ENCODE measurements around the gene COL11A2. TPM values are rescaled to one million over a fixed set of nuclear protein-coding genes. Genes with fewer than 3 reads are reported as not detected.

Gene COL11A2
- total RNA-seq, 1 experiment from 2014 or later: 2.3 TPM

DNA sequence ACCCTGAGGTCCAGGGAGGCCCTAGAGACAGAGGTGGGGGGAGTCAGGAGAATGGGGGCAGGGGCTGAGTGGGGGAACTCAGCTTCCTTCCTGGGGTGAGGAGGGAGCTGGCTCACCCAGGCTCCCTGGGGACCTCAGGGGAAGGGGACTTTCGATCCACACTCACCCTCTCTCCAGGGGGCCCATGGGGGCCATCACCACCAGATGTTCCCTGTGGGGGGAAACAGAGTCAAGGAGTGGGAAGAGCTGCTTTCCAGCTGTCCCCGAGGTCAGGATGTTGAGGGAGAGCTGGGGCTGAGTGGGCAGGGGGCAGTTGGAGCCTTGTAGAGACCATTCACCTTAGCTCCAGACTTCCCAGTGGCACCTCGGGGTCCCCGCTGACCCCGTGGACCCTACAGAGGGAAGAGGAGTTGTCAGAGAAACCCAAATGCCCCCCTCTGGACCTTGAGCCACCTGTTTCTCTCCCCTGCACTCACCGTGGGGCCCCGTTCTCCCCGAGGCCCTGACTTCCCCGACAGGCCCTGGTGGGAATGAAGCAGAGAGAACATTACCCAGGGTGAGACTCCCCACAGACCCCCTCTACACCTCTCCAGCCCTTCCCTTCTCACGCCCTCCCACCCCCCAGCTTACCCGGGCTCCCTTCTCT is 18.6 kb downstream of the COL11A2 start:
- no peak overlapping the region for H3K4ac ChIP-seq (ENCODE audit: low read depth, low read length)
- Mint-ChIP-seq H3K4me1 (peaks cover 4 to 8% of the 10 kb centered on the region in 2 experiments), H3K36me3 (ENCODE audit: insufficient read depth in 1 of 3, low read depth in 3 of 3) (no peaks in the 10 kb centered on the region; a peak in 2 of 7 replicates), H3K27me3 (ENCODE audit: low read depth) (peaks cover 34% of the 10 kb centered on the region), H3K9me3 (no peaks in the 10 kb centered on the region), H3K4me3 (no peak overlapping the region; a peak in 1 of 5 replicates), H3K27ac (no peak overlapping the region)
- no peaks in the 10 kb centered on the region for H3K79me1 ChIP-seq (ENCODE audit: insufficient read depth, low read depth, low read length, poor library complexity, severe bottlenecking)
- no peak overlapping the region for H3T11ph ChIP-seq (ENCODE audit: low read length)
- H3K9ac ChIP-seq (ENCODE audit: extremely low read depth, insufficient read length, low read length): no peak overlapping the region
- H2BK12ac ChIP-seq (ENCODE audit: insufficient read length, low read depth, low read length): no peak overlapping the region
- no peak overlapping the region for H3K56ac ChIP-seq (ENCODE audit: insufficient read length, low read depth, low read length)
- DNase-seq: no peak
- no peaks in the 10 kb centered on the region for H3K9me3 ChIP-seq (ENCODE audit: control insufficient read depth, low read depth, low read length)
- H2BK20ac ChIP-seq (ENCODE audit: low read depth, low read length, poor library complexity, severe bottlenecking): no peak overlapping the region
- no peak overlapping the region for H4K5ac ChIP-seq (ENCODE audit: insufficient read length, low read depth, low read length)
- TF ChIP-seq, protein P1, sequence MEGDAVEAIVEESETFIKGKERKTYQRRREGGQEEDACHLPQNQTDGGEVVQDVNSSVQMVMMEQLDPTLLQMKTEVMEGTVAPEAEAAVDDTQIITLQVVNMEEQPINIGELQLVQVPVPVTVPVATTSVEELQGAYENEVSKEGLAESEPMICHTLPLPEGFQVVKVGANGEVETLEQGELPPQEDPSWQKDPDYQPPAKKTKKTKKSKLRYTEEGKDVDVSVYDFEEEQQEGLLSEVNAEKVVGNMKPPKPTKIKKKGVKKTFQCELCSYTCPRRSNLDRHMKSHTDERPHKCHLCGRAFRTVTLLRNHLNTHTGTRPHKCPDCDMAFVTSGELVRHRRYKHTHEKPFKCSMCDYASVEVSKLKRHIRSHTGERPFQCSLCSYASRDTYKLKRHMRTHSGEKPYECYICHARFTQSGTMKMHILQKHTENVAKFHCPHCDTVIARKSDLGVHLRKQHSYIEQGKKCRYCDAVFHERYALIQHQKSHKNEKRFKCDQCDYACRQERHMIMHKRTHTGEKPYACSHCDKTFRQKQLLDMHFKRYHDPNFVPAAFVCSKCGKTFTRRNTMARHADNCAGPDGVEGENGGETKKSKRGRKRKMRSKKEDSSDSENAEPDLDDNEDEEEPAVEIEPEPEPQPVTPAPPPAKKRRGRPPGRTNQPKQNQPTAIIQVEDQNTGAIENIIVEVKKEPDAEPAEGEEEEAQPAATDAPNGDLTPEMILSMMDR (conservative IDR thresholded peaks at IDR 0.05): no peak
- no peak overlapping the region for H4K91ac ChIP-seq (ENCODE audit: insufficient read length, low read depth, low read length)
- no peak overlapping the region for H3K18ac ChIP-seq (ENCODE audit: insufficient read length, low read depth, low read length)
- no peaks in the 10 kb centered on the region for H3K23me2 ChIP-seq (ENCODE audit: insufficient read length, low read depth, low read length, poor library complexity, severe bottlenecking)
- no peak overlapping the region for H3K27ac ChIP-seq (ENCODE audit: insufficient read length, low read depth, low read length)
- H3K14ac ChIP-seq (ENCODE audit: insufficient read depth, low read length): no peak overlapping the region; the same call in 1 of the 2 replicates
- no peak overlapping the region for H2AK5ac ChIP-seq (ENCODE audit: insufficient read length, low read length)
- no peaks in the 10 kb centered on the region for H3K4me1 ChIP-seq (ENCODE audit: insufficient read depth, low read length)
- no peak overlapping the region for H3K4me2 ChIP-seq (ENCODE audit: insufficient read depth, insufficient read length, low read length)
- H2BK15ac ChIP-seq (ENCODE audit: low read depth, low read length): no peak overlapping the region
- no peaks in the 10 kb centered on the region for H3K27me3 ChIP-seq (ENCODE audit: insufficient read depth, low read length)
- no peak overlapping the region for H2AFZ ChIP-seq (ENCODE audit: low read length)
- H2BK5ac ChIP-seq (ENCODE audit: insufficient read length, low read length): no peak overlapping the region
- H4K20me1 ChIP-seq (ENCODE audit: control insufficient read depth, insufficient read depth, insufficient read length): no peaks in the 10 kb centered on the region
- WGBS (ENCODE audit: extremely low coverage, insufficient read length, low lambda C conversion rate): no CpG with 5 or more reads among the region's 11 CpGs
- H3K23ac ChIP-seq (ENCODE audit: insufficient read length, low read depth, low read length): no peak overlapping the region
- no peaks in the 10 kb centered on the region for H3K79me2 ChIP-seq (ENCODE audit: insufficient read depth, low read length)
- H4K8ac ChIP-seq (replicated peaks; ENCODE audit: insufficient read length, low read depth, low read length): no peak overlapping the region
- H2BK120ac ChIP-seq (ENCODE audit: low read depth, low read length, poor library complexity, severe bottlenecking): no peak overlapping the region
